ENCODE measurements around the gene RPL28.

RPL28 gene

GRCh38 chr19:55424518-55424917 is 38.8 kb downstream of the RPL28 start:
- DNase-seq (ENCODE audit: extremely low spot score): no peak
- ChIA-PET CTCF (no interaction called here), POLR2A (interaction anchor here (1.1 kb wide), 1 partner anchor 79 kb away, joined by 3 read pairs; no protein-coding TSS in a partner anchor)
- TF ChIP-seq TARDBP (IDR thresholded peaks at IDR 0.05) (no peak), SP1 (IDR thresholded peaks at IDR 0.05) (no peak), ELF4 (IDR thresholded peaks at IDR 0.05) (no peak), L3MBTL2 (conservative IDR thresholded peaks at IDR 0.05) (no peak), PKNOX1 (IDR thresholded peaks at IDR 0.05) (no peak), BHLHE40 (IDR thresholded peaks at IDR 0.05; ENCODE audit: borderline replicate concordance) (no peak), SUZ12 (IDR thresholded peaks at IDR 0.05) (no peak), FOXK2 (IDR thresholded peaks at IDR 0.05) (no peak), HDGF (IDR thresholded peaks at IDR 0.05; ENCODE audit: borderline replicate concordance) (no peak), FOXA1 (IDR thresholded peaks at IDR 0.05) (no peak), ZNF384 (IDR thresholded peaks at IDR 0.05) (no peak), NFRKB (IDR thresholded peaks at IDR 0.05) (no peak), FOXM1 (IDR thresholded peaks at IDR 0.05; ENCODE audit: borderline replicate concordance) (no peak), LEF1 (IDR thresholded peaks at IDR 0.05; ENCODE audit: borderline replicate concordance) (no peak), ARNT (IDR thresholded peaks at IDR 0.05) (no peak)

- TF ChIP-seq NFRKB (IDR thresholded peaks at IDR 0.05) (no peak), HDGF (IDR thresholded peaks at IDR 0.05; ENCODE audit: borderline replicate concordance) (no peak)
- DNase-seq (ENCODE audit: extremely low spot score): no peak
- POLR2A ChIA-PET: no interaction called here
- CTCF ChIA-PET: no interaction called here
Observed at GRCh38 chr19:55426042-55426441, 40.3 kb downstream of the RPL28 start.

GRCh38 chr19:55431183-55431582 is 45.5 kb downstream of the RPL28 start:
- CTCF ChIA-PET: no interaction called here
- no peak for DNase-seq (ENCODE audit: extremely low spot score)
- POLR2A ChIA-PET: no interaction called here
- no peak for TF ChIP-seq ARNT (IDR thresholded peaks at IDR 0.05)
- no peak for TF ChIP-seq PKNOX1 (IDR thresholded peaks at IDR 0.05)
- no peak for TF ChIP-seq BHLHE40 (IDR thresholded peaks at IDR 0.05; ENCODE audit: borderline replicate concordance)
- no peak for TF ChIP-seq SP1 (IDR thresholded peaks at IDR 0.05)
- TF ChIP-seq FOXM1 (IDR thresholded peaks at IDR 0.05; ENCODE audit: borderline replicate concordance): no peak
- no peak for TF ChIP-seq L3MBTL2 (conservative IDR thresholded peaks at IDR 0.05)
- no peak for TF ChIP-seq CTBP1 (IDR thresholded peaks at IDR 0.05; ENCODE audit: borderline replicate concordance)
- no peak for TF ChIP-seq FOXA1 (IDR thresholded peaks at IDR 0.05)
- no peak for TF ChIP-seq FOXK2 (IDR thresholded peaks at IDR 0.05)
- TF ChIP-seq ZNF384 (IDR thresholded peaks at IDR 0.05): no peak
- TF ChIP-seq HDGF (IDR thresholded peaks at IDR 0.05; ENCODE audit: borderline replicate concordance): no peak
- TF ChIP-seq LEF1 (IDR thresholded peaks at IDR 0.05; ENCODE audit: borderline replicate concordance): no peak

- ChIA-PET POLR2A (no interaction called here), CTCF (interaction anchor here (0.6 kb wide), 1 partner anchor 141 kb away, joined by 5 read pairs; no protein-coding TSS in a partner anchor)
- TF ChIP-seq TARDBP (IDR thresholded peaks at IDR 0.05) (no peak), FOXM1 (IDR thresholded peaks at IDR 0.05; ENCODE audit: borderline replicate concordance) (no peak), SP1 (IDR thresholded peaks at IDR 0.05) (no peak)
- DNase-seq (ENCODE audit: extremely low spot score): no peak
Observed at GRCh38 chr19:55432241-55432959, 46.7 kb downstream of the RPL28 start.

GRCh38 chr19:55433292-55433691 is 47.6 kb downstream of the RPL28 start:
- DNase-seq (ENCODE audit: extremely low spot score): no peak
- POLR2A ChIA-PET: no interaction called here
- no peak for TF ChIP-seq SP1 (IDR thresholded peaks at IDR 0.05)
- no peak for TF ChIP-seq FOXA1 (IDR thresholded peaks at IDR 0.05)
- no peak for TF ChIP-seq CTBP1 (IDR thresholded peaks at IDR 0.05; ENCODE audit: borderline replicate concordance)
- no peak for TF ChIP-seq BHLHE40 (IDR thresholded peaks at IDR 0.05; ENCODE audit: borderline replicate concordance)
- no peak for TF ChIP-seq ZNF384 (IDR thresholded peaks at IDR 0.05)
- TF ChIP-seq NFRKB (IDR thresholded peaks at IDR 0.05): no peak
- TF ChIP-seq FOXK2 (IDR thresholded peaks at IDR 0.05): no peak
- no peak for TF ChIP-seq SUZ12 (IDR thresholded peaks at IDR 0.05)
- TF ChIP-seq TARDBP (IDR thresholded peaks at IDR 0.05): no peak
- TF ChIP-seq FOXM1 (IDR thresholded peaks at IDR 0.05; ENCODE audit: borderline replicate concordance): no peak
- TF ChIP-seq LEF1 (IDR thresholded peaks at IDR 0.05; ENCODE audit: borderline replicate concordance): no peak
- TF ChIP-seq HDGF (IDR thresholded peaks at IDR 0.05; ENCODE audit: borderline replicate concordance): no peak
- no peak for TF ChIP-seq ARNT (IDR thresholded peaks at IDR 0.05)
- CTCF ChIA-PET: no interaction called here

- DNase-seq (ENCODE audit: extremely low spot score): no peak
- ChIA-PET POLR2A (no interaction called here), CTCF (no interaction called here)
- TF ChIP-seq LEF1 (IDR thresholded peaks at IDR 0.05; ENCODE audit: borderline replicate concordance) (no peak), FOXA1 (IDR thresholded peaks at IDR 0.05) (no peak), BHLHE40 (IDR thresholded peaks at IDR 0.05; ENCODE audit: borderline replicate concordance) (no peak), NFRKB (IDR thresholded peaks at IDR 0.05) (no peak), TARDBP (IDR thresholded peaks at IDR 0.05) (no peak), ARNT (IDR thresholded peaks at IDR 0.05) (no peak), FOXK2 (IDR thresholded peaks at IDR 0.05) (no peak), L3MBTL2 (conservative IDR thresholded peaks at IDR 0.05) (no peak), ZNF384 (IDR thresholded peaks at IDR 0.05) (no peak), FOXM1 (IDR thresholded peaks at IDR 0.05; ENCODE audit: borderline replicate concordance) (no peak), CTBP1 (IDR thresholded peaks at IDR 0.05; ENCODE audit: borderline replicate concordance) (no peak), SP1 (IDR thresholded peaks at IDR 0.05) (no peak), SUZ12 (IDR thresholded peaks at IDR 0.05) (no peak), HDGF (IDR thresholded peaks at IDR 0.05; ENCODE audit: borderline replicate concordance) (no peak), ELF4 (IDR thresholded peaks at IDR 0.05) (no peak)
Observed at GRCh38 chr19:55434356-55434919, 48.7 kb downstream of the RPL28 start.

Data from HEK293T (cell line).